Measurements from ENCODE around the gene MLPH. TPM values are rescaled to one million over a fixed set of nuclear protein-coding genes. Genes with fewer than 3 reads are reported as not detected.
A peak's percentile ranks its signal among the peaks of the same experiment; 100 is the strongest.

The MLPH gene
- total RNA-seq, 2 experiments from 2014 or later: not detected

- Mint-ChIP-seq H3K4me3 (no peak overlapping the region), H3K27ac (no peak overlapping the region), H3K9me3 (no peaks in the 10 kb centered on the region), H3K4me1 (no peaks in the 10 kb centered on the region), H3K27me3 (peaks cover under 1% of the 10 kb centered on the region), H3K36me3 (no peaks in the 10 kb centered on the region)
- POLR2A ChIA-PET: no interaction called here
- DNase-seq: no peak
- ATAC-seq (ENCODE audit: low read depth): no peak
Observed at GRCh38 chr2:237515621-237516275, 28.7 kb downstream of the MLPH start.

GRCh38 chr2:237517163-237517562, 30.1 kb downstream of the MLPH start:
- ATAC-seq (ENCODE audit: low read depth) (no peak), DNase-seq (no peak)
- Mint-ChIP-seq H3K27me3 (no peaks in the 10 kb centered on the region), H3K4me3 (no peak overlapping the region), H3K36me3 (no peaks in the 10 kb centered on the region), H3K9me3 (no peaks in the 10 kb centered on the region), H3K4me1 (no peaks in the 10 kb centered on the region), H3K27ac (peak overlapping the region; percentile 17)
- POLR2A ChIA-PET: no interaction called here

- ATAC-seq (ENCODE audit: low read depth): no peak
- no peak overlapping the region for H3K27ac Mint-ChIP-seq
Observed at GRCh38 chr2:237517990-237518389, 30.9 kb downstream of the MLPH start.

GRCh38 chr2:237519506-237520245, 32.6 kb downstream of the MLPH start:
- H3K36me3 Mint-ChIP-seq: no peaks in the 10 kb centered on the region
- ATAC-seq (ENCODE audit: low read depth): no peak
- H3K27ac Mint-ChIP-seq: no peak overlapping the region
- POLR2A ChIA-PET: interaction anchor here (0.6 kb wide), 1 partner anchor 162 kb away, joined by 4 read pairs; no protein-coding TSS in a partner anchor
- DNase-seq: no peak
- H3K4me1 Mint-ChIP-seq: no peaks in the 10 kb centered on the region
- H3K4me3 Mint-ChIP-seq: no peak overlapping the region
- H3K27me3 Mint-ChIP-seq: no peaks in the 10 kb centered on the region
- no peaks in the 10 kb centered on the region for H3K9me3 Mint-ChIP-seq

More at GRCh38 chr2:237517990-237518389, 30.9 kb downstream of the MLPH start:
- Mint-ChIP-seq H3K9me3 (no peaks in the 10 kb centered on the region), H3K27me3 (no peaks in the 10 kb centered on the region), H3K4me3 (no peak overlapping the region), H3K36me3 (no peaks in the 10 kb centered on the region), H3K4me1 (no peaks in the 10 kb centered on the region)
- POLR2A ChIA-PET: no interaction called here
- DNase-seq: no peak

GRCh38 chr2:237520290-237520689, 33.2 kb downstream of the MLPH start:
- H3K27me3 Mint-ChIP-seq: no peaks in the 10 kb centered on the region
- no peaks in the 10 kb centered on the region for H3K4me1 Mint-ChIP-seq
- no peaks in the 10 kb centered on the region for H3K36me3 Mint-ChIP-seq
- no peak overlapping the region for H3K27ac Mint-ChIP-seq
- POLR2A ChIA-PET: interaction anchor here (0.6 kb wide), 1 partner anchor 161 kb away, joined by 4 read pairs; no protein-coding TSS in a partner anchor
- ATAC-seq (ENCODE audit: low read depth) (no peak), DNase-seq (no peak)
- H3K4me3 Mint-ChIP-seq: no peak overlapping the region
- no peaks in the 10 kb centered on the region for H3K9me3 Mint-ChIP-seq

- H3K27me3 Mint-ChIP-seq: no peaks in the 10 kb centered on the region
- DNase-seq (no peak), ATAC-seq (ENCODE audit: low read depth) (no peak)
- H3K36me3 Mint-ChIP-seq: no peaks in the 10 kb centered on the region
- no peak overlapping the region for H3K27ac Mint-ChIP-seq
- no peaks in the 10 kb centered on the region for H3K9me3 Mint-ChIP-seq
- H3K4me1 Mint-ChIP-seq: no peaks in the 10 kb centered on the region
- no peak overlapping the region for H3K4me3 Mint-ChIP-seq
- POLR2A ChIA-PET: no interaction called here
Observed at GRCh38 chr2:237524631-237525030, 37.6 kb downstream of the MLPH start.

- ATAC-seq (ENCODE audit: low read depth): no peak
- POLR2A ChIA-PET: no interaction called here
Observed at GRCh38 chr2:237525559-237526157, 38.6 kb downstream of the MLPH start.

GRCh38 chr2:237527233-237527632, 40.2 kb downstream of the MLPH start:
- DNase-seq (no peak), ATAC-seq (ENCODE audit: low read depth) (no peak)
- Mint-ChIP-seq H3K9me3 (no peaks in the 10 kb centered on the region), H3K4me3 (no peak overlapping the region), H3K27me3 (no peaks in the 10 kb centered on the region), H3K27ac (no peak overlapping the region), H3K4me1 (no peaks in the 10 kb centered on the region), H3K36me3 (no peaks in the 10 kb centered on the region)
- POLR2A ChIA-PET: no interaction called here

More at GRCh38 chr2:237525559-237526157, 38.6 kb downstream of the MLPH start:
- Mint-ChIP-seq H3K36me3 (no peaks in the 10 kb centered on the region), H3K9me3 (no peaks in the 10 kb centered on the region), H3K4me3 (no peak overlapping the region), H3K27me3 (no peaks in the 10 kb centered on the region), H3K4me1 (no peaks in the 10 kb centered on the region), H3K27ac (no peak overlapping the region)
- no peak for DNase-seq

- no peaks in the 10 kb centered on the region for H3K4me1 Mint-ChIP-seq
- ATAC-seq (ENCODE audit: low read depth) (no peak), DNase-seq (no peak)
- POLR2A ChIA-PET: no interaction called here
- H3K27ac Mint-ChIP-seq: no peak overlapping the region
- H3K36me3 Mint-ChIP-seq: no peaks in the 10 kb centered on the region
- H3K4me3 Mint-ChIP-seq: no peak overlapping the region
- H3K27me3 Mint-ChIP-seq: no peaks in the 10 kb centered on the region
- no peaks in the 10 kb centered on the region for H3K9me3 Mint-ChIP-seq
Observed at GRCh38 chr2:237527766-237528165, 40.7 kb downstream of the MLPH start.

- Mint-ChIP-seq H3K9me3 (no peaks in the 10 kb centered on the region), H3K27ac (no peak overlapping the region), H3K4me1 (no peaks in the 10 kb centered on the region), H3K36me3 (no peaks in the 10 kb centered on the region), H3K27me3 (no peaks in the 10 kb centered on the region), H3K4me3 (no peak overlapping the region)
- POLR2A ChIA-PET: no interaction called here
- ATAC-seq (ENCODE audit: low read depth) (no peak), DNase-seq (no peak)
Observed at GRCh38 chr2:237529452-237530402, 42.7 kb downstream of the MLPH start.

- ATAC-seq (ENCODE audit: low read depth) (no peak), DNase-seq (no peak)
- H3K4me3 Mint-ChIP-seq: no peak overlapping the region
- POLR2A ChIA-PET: no interaction called here
- H3K27ac Mint-ChIP-seq: no peak overlapping the region
- H3K27me3 Mint-ChIP-seq: no peaks in the 10 kb centered on the region
- H3K36me3 Mint-ChIP-seq: no peaks in the 10 kb centered on the region
- H3K4me1 Mint-ChIP-seq: no peaks in the 10 kb centered on the region
- H3K9me3 Mint-ChIP-seq: no peaks in the 10 kb centered on the region
Observed at GRCh38 chr2:237530472-237531433, 43.7 kb downstream of the MLPH start.

- no peaks in the 10 kb centered on the region for H3K27me3 Mint-ChIP-seq
- no peak overlapping the region for H3K4me3 Mint-ChIP-seq
- H3K9me3 Mint-ChIP-seq: no peaks in the 10 kb centered on the region
- no peak overlapping the region for H3K27ac Mint-ChIP-seq
- H3K4me1 Mint-ChIP-seq: no peaks in the 10 kb centered on the region
- POLR2A ChIA-PET: no interaction called here
- DNase-seq: no peak
- H3K36me3 Mint-ChIP-seq: no peaks in the 10 kb centered on the region
- ATAC-seq (ENCODE audit: low read depth): no peak
Observed at GRCh38 chr2:237532160-237532559, 45.1 kb downstream of the MLPH start.
